NOMO-1 treated with dmso at 0.1 percent for 144 hours (cell line): ENCODE measurements around the gene CIITA.
"Not testable (repeated sequence)": the region's sequence is repeated elsewhere in the genome, so short reads cannot be mapped to it uniquely, and the experiment has no call there.

ENCODE experiments used
- DNase-seq: peaks from one replicate; lab custom pipeline; 2025; ENCODE audit not compliant: unreplicated experiment; lab: John Stamatoyannopoulos, UW

The CIITA gene

GRCh38 chr16:10949424-10949970 is 72.5 kb downstream of the CIITA start:
- peak; percentile 55 for DNase-seq

DNA sequence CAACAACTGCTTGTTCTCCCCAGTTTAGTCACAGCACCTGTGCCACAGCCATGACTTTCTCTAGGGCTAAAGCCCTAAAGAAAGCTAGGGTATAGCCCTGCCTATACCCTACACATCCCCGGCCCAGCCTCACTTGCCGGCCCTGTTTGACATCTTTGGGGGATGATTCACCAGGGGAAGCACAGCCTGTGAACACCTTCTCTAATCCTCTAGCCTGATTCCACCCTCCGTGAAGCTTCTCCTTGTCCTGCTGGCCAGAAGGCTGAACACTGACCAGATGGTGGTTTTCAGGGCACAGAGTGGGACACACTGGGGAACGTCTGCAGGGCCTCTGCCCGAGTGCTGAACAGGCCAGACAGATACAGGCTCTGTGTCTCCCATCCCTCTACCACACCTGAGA is 73.4 kb downstream of the CIITA start:
- no peak for DNase-seq

DNA sequence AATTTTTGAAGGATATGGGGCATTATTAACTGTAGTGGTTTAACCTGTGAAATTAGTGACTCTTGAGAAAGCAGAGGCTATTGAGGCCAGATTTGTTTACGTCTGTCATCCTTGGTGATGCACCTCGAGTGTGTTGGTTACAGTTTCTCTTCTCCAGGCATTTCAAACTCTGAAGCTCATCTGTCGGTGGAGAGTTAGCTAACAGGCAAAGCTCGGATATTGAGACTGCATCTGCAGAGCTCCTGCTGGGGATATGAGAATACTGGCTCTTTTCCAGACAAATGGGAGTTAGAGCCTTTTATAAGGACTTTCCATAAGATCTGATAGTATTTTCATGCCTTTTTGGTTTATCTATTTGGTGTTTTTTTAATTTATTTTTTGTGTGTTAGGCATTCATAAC is 74.0 kb downstream of the CIITA start:
- no peak for DNase-seq

- no peak for DNase-seq
These were observed 77.9 kb downstream of the CIITA start for GRCh38 chr16:10954903-10955302.

GRCh38 chr16:10957771-10958482 is 80.9 kb downstream of the CIITA start:
- no peak for DNase-seq

- DNase-seq: no peak
These were observed 82.2 kb downstream of the CIITA start for GRCh38 chr16:10959161-10959560.

- no peak for DNase-seq
These were observed 84.2 kb downstream of the CIITA start for GRCh38 chr16:10961231-10961630.

- peak; percentile 62 for DNase-seq
These were observed 87.3 kb downstream of the CIITA start for GRCh38 chr16:10964039-10964890.

DNA sequence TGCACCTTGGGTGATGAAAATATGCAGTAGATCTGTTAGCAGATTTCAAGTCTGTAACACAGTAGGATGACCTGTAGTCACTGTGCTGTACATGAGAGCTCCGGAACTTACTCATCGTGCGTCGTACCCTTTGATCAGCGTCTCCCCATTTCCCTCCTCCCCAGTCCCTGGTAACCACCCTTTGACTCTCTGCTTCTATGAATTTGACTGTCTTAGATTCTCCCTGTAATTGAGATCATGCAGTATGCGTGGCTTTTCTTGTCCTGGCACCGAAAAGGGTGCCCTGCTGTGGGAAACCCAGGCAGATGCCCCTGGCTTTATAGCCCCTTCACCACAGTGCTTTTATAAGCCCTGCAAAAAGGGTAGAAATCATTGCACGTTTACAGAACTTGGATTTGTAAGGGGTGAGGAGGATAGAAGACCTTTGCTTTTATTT is 87.9 kb downstream of the CIITA start:
- no peak for DNase-seq

GRCh38 chr16:10965440-10966061 is 88.5 kb downstream of the CIITA start:
- DNase-seq: no peak

DNA sequence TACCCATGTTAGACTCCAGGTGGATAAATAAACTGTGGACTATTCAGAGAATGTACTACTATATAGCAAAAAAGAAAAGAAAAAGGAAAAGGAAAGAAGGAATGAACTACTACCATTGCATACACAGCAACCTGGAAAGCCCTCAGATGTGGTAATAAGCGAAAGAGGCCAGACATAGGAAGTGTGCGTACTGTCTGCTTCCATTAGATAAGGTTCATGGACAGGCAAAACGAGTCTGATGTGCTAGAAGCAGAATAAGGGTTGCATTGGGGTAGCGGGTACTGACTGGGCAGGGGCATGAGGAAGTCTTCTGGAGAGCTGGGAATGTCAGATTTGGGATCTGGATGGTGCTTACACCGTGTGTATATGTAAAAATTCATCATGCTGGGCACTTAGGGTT is 89.1 kb downstream of the CIITA start:
- DNase-seq: no peak

- DNase-seq: not testable (repeated sequence)
These were observed 89.6 kb downstream of the CIITA start for GRCh38 chr16:10966559-10966958.

GRCh38 chr16:10967986-10968385 is 91.0 kb downstream of the CIITA start:
- DNase-seq: no peak

- no peak for DNase-seq
These were observed 91.5 kb downstream of the CIITA start for GRCh38 chr16:10968498-10968897.

DNA sequence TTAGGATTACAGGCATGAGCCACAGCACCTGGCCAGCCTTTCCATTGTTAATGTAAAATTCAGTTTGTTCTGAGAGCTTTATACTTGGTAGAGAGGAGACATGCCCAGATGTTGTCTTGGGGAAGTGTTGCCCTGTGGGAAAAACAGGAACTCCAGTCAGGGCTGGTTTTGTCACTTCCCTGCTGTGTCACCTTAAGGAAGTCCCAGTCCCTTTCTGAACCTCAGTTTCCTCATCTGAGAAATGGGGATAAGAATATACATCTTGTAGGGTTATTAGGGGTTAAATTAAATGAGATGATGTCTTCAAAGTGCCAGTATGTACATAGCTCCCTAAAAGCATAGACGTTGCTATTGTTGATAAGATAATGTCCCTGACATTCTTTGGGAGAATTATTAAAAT is 92.6 kb downstream of the CIITA start:
- DNase-seq: no peak

DNA sequence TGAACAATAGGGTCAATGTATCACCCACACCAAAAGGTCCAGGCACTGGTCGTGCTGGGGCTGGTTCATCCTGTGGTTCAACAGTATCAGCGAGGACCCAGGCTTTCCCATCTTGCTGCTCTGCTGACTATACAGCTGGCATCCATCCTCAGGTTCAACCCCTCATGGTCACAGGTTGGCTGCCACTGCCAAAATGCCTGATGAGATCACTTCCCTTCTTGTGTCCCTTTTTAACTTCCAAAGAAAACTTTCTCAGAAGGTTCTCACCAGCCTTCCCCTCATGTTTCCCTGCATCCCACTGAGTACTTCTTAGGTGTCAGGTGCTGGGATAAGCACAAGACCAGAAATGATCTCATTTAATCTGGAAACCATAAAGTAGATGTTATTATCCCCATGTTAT is 93.1 kb downstream of the CIITA start:
- DNase-seq: no peak

DNA sequence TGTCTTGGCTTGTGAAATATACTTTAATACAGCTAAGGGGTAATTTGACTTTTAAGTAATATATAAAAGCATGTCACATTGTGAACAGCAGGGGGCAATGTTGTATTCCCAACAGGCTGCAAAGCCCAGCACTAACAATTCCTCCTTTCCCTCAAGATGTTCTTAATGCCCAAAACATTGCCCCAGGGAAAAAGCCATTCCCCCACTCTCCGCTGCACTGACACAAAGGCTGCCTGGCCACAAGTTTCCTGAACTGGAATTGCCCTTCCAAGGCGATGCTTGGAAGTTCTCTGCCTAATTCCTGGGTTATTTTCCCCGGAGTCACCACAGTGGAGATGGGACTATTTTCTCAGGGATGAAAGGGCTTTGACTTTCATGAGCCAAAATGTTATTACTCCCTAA is 94.6 kb downstream of the CIITA start:
- DNase-seq: no peak

- no peak for DNase-seq
These were observed 95.3 kb downstream of the CIITA start for GRCh38 chr16:10972108-10972818.

DNA sequence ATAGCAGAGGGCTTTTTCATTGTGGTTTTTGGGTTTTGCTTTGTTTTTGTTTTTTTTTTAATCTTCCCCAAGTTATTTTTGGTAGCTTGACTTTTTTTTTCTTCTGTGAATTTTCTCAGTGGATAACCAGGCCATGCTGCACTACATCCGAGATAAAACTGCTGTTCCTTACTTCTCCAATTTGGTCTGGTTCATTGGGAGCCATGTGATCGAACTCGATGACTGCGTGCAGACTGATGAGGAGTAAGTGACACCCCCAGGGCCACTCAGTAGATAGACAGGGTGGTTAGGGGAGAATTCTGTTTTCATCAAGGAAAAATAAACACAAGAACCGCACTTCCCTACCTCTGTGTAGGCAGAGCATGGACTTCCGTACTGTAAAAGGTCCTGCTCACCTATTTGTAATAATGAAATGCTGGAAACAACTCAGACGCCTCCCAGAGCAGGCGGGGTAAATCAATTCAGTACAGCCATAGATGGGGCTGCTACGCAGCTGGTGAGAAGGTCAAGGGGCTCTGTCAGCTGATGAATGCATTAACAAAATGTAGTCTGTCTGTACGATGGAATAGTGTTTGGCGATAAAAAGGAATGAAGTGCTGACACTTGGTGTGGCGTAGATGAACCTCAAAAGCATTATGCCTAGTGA is 95.9 kb downstream of the CIITA start:
- no peak for DNase-seq

- no peak for DNase-seq
These were observed 99.6 kb downstream of the CIITA start for GRCh38 chr16:10976634-10977033.

- DNase-seq: no peak
These were observed 101.1 kb downstream of the CIITA start for GRCh38 chr16:10978124-10978523.
